ENCODE measurements around the gene DRAM1.

Gene DRAM1

GRCh38 chr12:101954676-101955075 is 77.3 kb downstream of the DRAM1 start:
- no peak for DNase-seq (ENCODE audit: low read depth, low spot score)
- H3K4me3 ChIP-seq (ENCODE audit: low read depth, low read length): no peak overlapping the region
- in situ Hi-C loops (cut with HindIII; ENCODE audit: low sequenced_read_pairs): no loop called here
- TF ChIP-seq, protein P1, sequence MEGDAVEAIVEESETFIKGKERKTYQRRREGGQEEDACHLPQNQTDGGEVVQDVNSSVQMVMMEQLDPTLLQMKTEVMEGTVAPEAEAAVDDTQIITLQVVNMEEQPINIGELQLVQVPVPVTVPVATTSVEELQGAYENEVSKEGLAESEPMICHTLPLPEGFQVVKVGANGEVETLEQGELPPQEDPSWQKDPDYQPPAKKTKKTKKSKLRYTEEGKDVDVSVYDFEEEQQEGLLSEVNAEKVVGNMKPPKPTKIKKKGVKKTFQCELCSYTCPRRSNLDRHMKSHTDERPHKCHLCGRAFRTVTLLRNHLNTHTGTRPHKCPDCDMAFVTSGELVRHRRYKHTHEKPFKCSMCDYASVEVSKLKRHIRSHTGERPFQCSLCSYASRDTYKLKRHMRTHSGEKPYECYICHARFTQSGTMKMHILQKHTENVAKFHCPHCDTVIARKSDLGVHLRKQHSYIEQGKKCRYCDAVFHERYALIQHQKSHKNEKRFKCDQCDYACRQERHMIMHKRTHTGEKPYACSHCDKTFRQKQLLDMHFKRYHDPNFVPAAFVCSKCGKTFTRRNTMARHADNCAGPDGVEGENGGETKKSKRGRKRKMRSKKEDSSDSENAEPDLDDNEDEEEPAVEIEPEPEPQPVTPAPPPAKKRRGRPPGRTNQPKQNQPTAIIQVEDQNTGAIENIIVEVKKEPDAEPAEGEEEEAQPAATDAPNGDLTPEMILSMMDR (IDR thresholded peaks at IDR 0.05; ENCODE audit: low read depth, low read length): no peak

DNA sequence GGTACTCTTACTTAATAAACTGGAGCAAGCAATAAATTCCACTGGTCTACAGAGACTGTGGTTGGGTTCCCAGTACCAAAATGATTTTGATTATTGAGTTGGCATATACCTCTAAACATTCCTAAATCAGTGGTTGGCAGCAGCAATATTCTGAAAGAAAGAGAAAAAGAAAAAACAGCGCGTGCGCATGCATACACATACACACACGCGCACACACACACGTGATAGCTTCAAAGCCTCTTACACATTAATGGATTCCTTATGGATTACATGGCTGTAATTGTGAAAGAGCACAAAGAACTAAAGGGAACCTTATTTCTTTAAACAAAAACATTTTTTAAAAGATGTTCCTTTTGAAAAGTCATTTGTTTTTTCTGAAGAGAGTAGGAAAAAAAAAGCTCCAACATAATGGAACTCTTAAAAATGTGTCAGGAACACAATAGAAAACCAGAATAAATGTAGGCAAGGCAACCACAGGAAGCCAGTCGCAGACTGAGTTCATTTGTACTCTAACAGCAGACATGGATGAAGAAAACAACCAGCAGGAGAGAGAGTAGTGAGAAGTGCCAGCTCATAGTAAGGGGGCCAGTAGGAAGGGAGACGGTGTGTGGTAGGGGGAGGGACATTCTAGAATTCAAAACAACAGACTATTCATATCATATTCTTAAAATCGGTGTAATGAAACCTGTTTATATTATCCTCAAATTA is 80.0 kb downstream of the DRAM1 start:
- in situ Hi-C loops (cut with HindIII; ENCODE audit: low sequenced_read_pairs): no loop called here
- H3K4me3 ChIP-seq (ENCODE audit: low read depth, low read length): no peak overlapping the region
- TF ChIP-seq, protein P1 (IDR thresholded peaks at IDR 0.05; ENCODE audit: low read depth, low read length): no peak
- DNase-seq (ENCODE audit: low read depth, low spot score): no peak

- no peak for DNase-seq (ENCODE audit: low read depth, low spot score)
- H3K4me3 ChIP-seq (ENCODE audit: low read depth, low read length): no peak overlapping the region
- in situ Hi-C loops (cut with HindIII; ENCODE audit: low sequenced_read_pairs): no loop called here
These were observed 82.2 kb downstream of the DRAM1 start for GRCh38 chr12:101959607-101960006.

DNA sequence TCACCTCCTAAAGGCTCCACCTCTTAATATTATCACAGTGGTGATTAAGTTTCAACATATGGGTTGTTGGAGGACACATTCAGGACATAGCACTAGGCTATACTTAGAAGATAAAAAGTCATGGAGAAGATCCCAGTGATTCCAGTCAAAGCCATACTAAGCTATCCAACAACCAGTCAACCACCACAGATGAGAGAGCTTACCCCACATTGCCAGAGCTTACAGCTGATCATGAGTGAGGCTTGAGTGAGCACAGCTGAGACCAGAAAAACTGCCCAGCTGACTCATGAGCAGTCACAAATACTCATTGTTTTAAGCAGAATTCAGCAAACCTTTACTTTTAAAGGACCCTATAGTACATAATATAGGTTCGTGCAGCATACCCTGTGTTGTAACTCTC is 85.1 kb downstream of the DRAM1 start:
- in situ Hi-C loops (cut with HindIII; ENCODE audit: low sequenced_read_pairs): no loop called here
- no peak for DNase-seq (ENCODE audit: low read depth, low spot score)
- no peak overlapping the region for H3K4me3 ChIP-seq (ENCODE audit: low read depth, low read length)
- TF ChIP-seq, protein P1 (IDR thresholded peaks at IDR 0.05; ENCODE audit: low read depth, low read length): no peak

More at GRCh38 chr12:101959607-101960006, 82.2 kb downstream of the DRAM1 start:
- TF ChIP-seq, protein P1 (IDR thresholded peaks at IDR 0.05; ENCODE audit: low read depth, low read length): no peak

GRCh38 chr12:101963697-101964096 is 86.3 kb downstream of the DRAM1 start:
- no peak overlapping the region for H3K4me3 ChIP-seq (ENCODE audit: low read depth, low read length)
- in situ Hi-C loops (cut with HindIII; ENCODE audit: low sequenced_read_pairs): no loop called here
- TF ChIP-seq, protein P1 (IDR thresholded peaks at IDR 0.05; ENCODE audit: low read depth, low read length): no peak
- no peak for DNase-seq (ENCODE audit: low read depth, low spot score)

DNA sequence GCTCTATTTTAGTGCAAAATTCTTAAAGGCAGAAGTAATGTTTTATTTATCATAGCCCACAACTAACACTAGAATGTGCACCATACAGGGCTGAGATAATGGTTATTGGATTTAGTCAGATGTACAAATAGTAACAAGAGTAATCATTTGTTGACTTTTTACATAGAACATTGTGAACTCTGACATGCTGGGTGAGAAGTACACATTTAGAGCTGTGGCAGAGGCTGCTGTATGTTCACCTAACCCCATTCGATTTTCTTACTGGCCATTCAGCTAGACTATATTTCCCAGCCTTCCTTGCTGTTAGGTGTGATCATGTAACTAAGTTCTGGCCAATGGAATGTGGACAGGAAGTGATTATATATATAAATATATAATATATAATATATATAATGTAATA is 89.1 kb downstream of the DRAM1 start:
- no peak overlapping the region for H3K4me3 ChIP-seq (ENCODE audit: low read depth, low read length)
- in situ Hi-C loops (cut with HindIII; ENCODE audit: low sequenced_read_pairs): no loop called here
- TF ChIP-seq, protein P1 (IDR thresholded peaks at IDR 0.05; ENCODE audit: low read depth, low read length): no peak
- no peak for DNase-seq (ENCODE audit: low read depth, low spot score)
